HFF-Myc (cell line): Measurements from ENCODE around the gene TMEM115.

Source experiments
- DNase-seq: peaks from one replicate; pipeline ENCODE4 v3.0.0-alpha.2; 2011; ENCODE audit warnings: low read depth; ENCODE audit errors: extremely low read depth
- H3K4me3 ChIP-seq: replicated peaks from 2 replicates; pipeline ENCODE4 v1.5.1; 2011; ENCODE audit warnings: low read depth, mild to moderate bottlenecking, control low read depth, low read length
- CTCF ChIP-seq: IDR thresholded peaks from 2 replicates; pipeline ENCODE4 v1.5.1; 2012; ENCODE audit warnings: mild to moderate bottlenecking, low read depth, low read length, control low read depth; ENCODE audit errors: missing control alignments

Gene TMEM115

GRCh38 chr3:50326182-50326541 is 33.2 kb downstream of the TMEM115 start:
- TF ChIP-seq CTCF: no peak
- H3K4me3 ChIP-seq: no peak overlapping the region
- no peak for DNase-seq

- TF ChIP-seq CTCF: no peak
- DNase-seq: no peak
Observed at GRCh38 chr3:50325497-50326181, 33.7 kb downstream of the TMEM115 start.

DNA sequence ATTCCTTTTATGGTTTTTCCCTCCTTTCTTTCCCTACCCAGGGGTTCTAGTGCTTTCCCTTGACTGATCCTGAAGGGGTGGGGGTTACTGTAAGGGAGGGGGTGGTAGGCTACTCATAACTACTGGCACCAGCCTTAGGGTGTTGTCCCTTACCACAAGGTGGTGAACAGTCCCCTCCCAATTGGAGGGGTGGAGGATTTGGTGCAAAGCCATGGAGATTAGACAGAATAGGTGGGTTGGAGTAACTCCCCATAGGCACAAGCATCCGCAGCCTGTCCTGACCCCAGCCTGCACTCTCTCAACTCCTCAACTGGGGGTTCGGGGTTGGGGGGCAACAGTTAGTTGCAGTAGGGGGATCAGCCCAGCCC is 34.2 kb downstream of the TMEM115 start:
- no peak for DNase-seq
- no peak for TF ChIP-seq CTCF
- no peak overlapping the region for H3K4me3 ChIP-seq

More at GRCh38 chr3:50325497-50326181, 33.7 kb downstream of the TMEM115 start:
- no peak overlapping the region for H3K4me3 ChIP-seq

GRCh38 chr3:50324351-50325112 is 34.8 kb downstream of the TMEM115 start:
- peak; percentile 89 for TF ChIP-seq CTCF
- no peak overlapping the region for H3K4me3 ChIP-seq
- no peak for DNase-seq

DNA sequence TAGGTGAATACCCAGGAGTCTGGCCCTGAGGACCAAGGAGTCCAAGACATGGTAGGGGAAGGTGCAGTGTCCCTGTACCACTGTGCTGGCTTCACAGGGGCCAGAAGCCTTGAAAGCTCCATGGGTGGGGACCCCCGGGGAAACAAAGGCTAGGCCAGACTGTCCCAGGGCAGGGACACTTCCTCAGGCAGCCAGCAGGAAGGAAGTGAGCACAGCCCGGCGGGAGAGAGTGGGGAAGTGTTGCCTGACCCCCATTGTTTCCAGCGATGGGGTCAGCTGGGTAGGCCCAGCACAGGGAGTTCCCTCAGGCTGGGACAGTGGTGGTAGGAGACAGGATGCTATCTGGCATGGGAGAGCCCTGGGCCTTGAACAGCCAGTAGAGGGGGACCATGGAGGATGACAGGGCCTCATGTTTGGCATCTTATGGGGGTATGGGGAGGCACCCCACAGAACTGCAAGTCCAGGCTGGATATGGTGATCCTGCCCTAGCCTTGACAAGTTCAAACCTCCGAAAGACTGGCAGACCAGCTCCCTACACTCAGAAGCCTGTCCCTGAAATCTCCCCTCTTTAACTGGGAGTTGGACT is 35.6 kb downstream of the TMEM115 start:
- no peak for DNase-seq
- no peak for TF ChIP-seq CTCF
- H3K4me3 ChIP-seq: no peak overlapping the region

- no peak for DNase-seq
- no peak overlapping the region for H3K4me3 ChIP-seq
- TF ChIP-seq CTCF: no peak
Observed at GRCh38 chr3:50323092-50323600, 36.2 kb downstream of the TMEM115 start.
